H9 (cell line): Measurements from ENCODE around the gene TBC1D30. TPM values are rescaled to one million over a fixed set of nuclear protein-coding genes. Genes with fewer than 3 reads are reported as not detected.

Source experiments
- DNase-seq: peaks from one replicate; pipeline ENCODE4 v3.0.0-alpha.2; 2017
- H2AFZ ChIP-seq: one replicate; pipeline ENCODE4 v1.6.1; 2013; ENCODE audit warnings: mild to moderate bottlenecking, low read length, control low read depth, moderate library complexity
- H2AK5ac ChIP-seq: 2 replicates; pipeline ENCODE4 v1.6.1; 2013; ENCODE audit warnings: low read length, control low read depth, mixed read lengths; ENCODE audit not compliant: insufficient read length
- H2BK120ac ChIP-seq: one replicate; pipeline ENCODE4 v1.6.1; 2013; ENCODE audit warnings: low read depth, mild to moderate bottlenecking, low read length, control low read depth, inconsistent platforms; ENCODE audit not compliant: poor library complexity, severe bottlenecking
- H2BK12ac ChIP-seq: 2 replicates; pipeline ENCODE4 v1.6.1; 2013; ENCODE audit warnings: low read length, control low read depth, mixed read lengths, low read depth; ENCODE audit not compliant: insufficient read length
- H2BK15ac ChIP-seq: 2 replicates; pipeline ENCODE4 v1.6.1; 2013; ENCODE audit warnings: low read depth, low read length, control low read depth
- H2BK20ac ChIP-seq: one replicate; pipeline ENCODE4 v1.6.1; 2013; ENCODE audit warnings: low read depth, mild to moderate bottlenecking, low read length, control low read depth, inconsistent platforms; ENCODE audit not compliant: poor library complexity, severe bottlenecking
- H2BK5ac ChIP-seq: 2 replicates; pipeline ENCODE4 v1.6.1; 2013; ENCODE audit warnings: low read length, control low read depth, mixed read lengths; ENCODE audit not compliant: insufficient read length
- H3K14ac ChIP-seq: 2 replicates; pipeline ENCODE4 v1.6.1; 2013; ENCODE audit warnings: low read length, control low read depth; ENCODE audit not compliant: insufficient read depth
- H3K18ac ChIP-seq: 2 replicates; pipeline ENCODE4 v1.6.1; 2013; ENCODE audit warnings: low read depth, mild to moderate bottlenecking, mixed read lengths, low read length, control low read depth; ENCODE audit not compliant: insufficient read length
- H3K23ac ChIP-seq: 2 replicates; pipeline ENCODE4 v1.6.1; 2013; ENCODE audit warnings: low read length, control low read depth, mixed read lengths, low read depth; ENCODE audit not compliant: insufficient read length
- H3K23me2 ChIP-seq: 2 replicates; pipeline ENCODE4 v1.6.1; 2013; ENCODE audit warnings: low read depth, mild to moderate bottlenecking, mixed read lengths, low read length, control low read depth; ENCODE audit not compliant: insufficient read length, poor library complexity, severe bottlenecking
- H3K27ac ChIP-seq: 2 replicates; pipeline ENCODE4 v1.5.1; 2013; ENCODE audit warnings: low read length, control low read depth, mixed read lengths, low read depth; ENCODE audit not compliant: insufficient read length
- H3K27me3 ChIP-seq: 2 replicates; pipeline ENCODE4 v1.6.1; 2013; ENCODE audit warnings: low read length, control low read depth, inconsistent platforms; ENCODE audit not compliant: insufficient read depth
- H3K4ac ChIP-seq: 2 replicates; pipeline ENCODE4 v1.6.1; 2013; ENCODE audit warnings: low read depth, mild to moderate bottlenecking, control low read depth, inconsistent platforms, low read length, moderate library complexity
- H3K4me1 ChIP-seq: 2 replicates; pipeline ENCODE4 v1.6.1; 2013; ENCODE audit warnings: low read length, control low read depth, inconsistent platforms; ENCODE audit not compliant: insufficient read depth
- H3K4me2 ChIP-seq: 2 replicates; pipeline ENCODE4 v1.6.1; 2013; ENCODE audit warnings: low read length, control low read depth, mixed read lengths; ENCODE audit not compliant: insufficient read length, insufficient read depth
- H3K56ac ChIP-seq: 2 replicates; pipeline ENCODE4 v1.6.1; 2013; ENCODE audit warnings: low read depth, mild to moderate bottlenecking, mixed read lengths, low read length, control low read depth; ENCODE audit not compliant: insufficient read length
- H3K79me1 ChIP-seq: 2 replicates; pipeline ENCODE4 v1.6.1; 2013; ENCODE audit warnings: low read depth, mild to moderate bottlenecking, moderate library complexity, low read length, control low read depth, inconsistent platforms; ENCODE audit not compliant: insufficient read depth, poor library complexity, severe bottlenecking
- H3K79me2 ChIP-seq: 2 replicates; pipeline ENCODE4 v1.6.1; 2013; ENCODE audit warnings: low read length, control low read depth, inconsistent platforms; ENCODE audit not compliant: insufficient read depth
- H3K9ac ChIP-seq: 2 replicates; pipeline ENCODE4 v1.6.1; 2013; ENCODE audit warnings: low read length, control low read depth, mixed read lengths; ENCODE audit not compliant: insufficient read length; ENCODE audit errors: extremely low read depth
- H3K9me3 ChIP-seq: one replicate; pipeline ENCODE4 v1.6.1; 2013; ENCODE audit warnings: low read depth, low read length, inconsistent platforms; ENCODE audit not compliant: control insufficient read depth
- H3T11ph ChIP-seq: one replicate; pipeline ENCODE4 v1.6.1; 2013; ENCODE audit warnings: mild to moderate bottlenecking, low read length, control low read depth, inconsistent platforms
- H4K20me1 ChIP-seq: one replicate; pipeline ENCODE4 v1.6.1; 2013; ENCODE audit not compliant: control insufficient read depth, insufficient read length, insufficient read depth
- H4K5ac ChIP-seq: 2 replicates; pipeline ENCODE4 v1.6.1; 2013; ENCODE audit warnings: low read depth, mild to moderate bottlenecking, mixed read lengths, low read length, control low read depth; ENCODE audit not compliant: insufficient read length
- H4K8ac ChIP-seq: replicated peaks from 2 replicates; pipeline ENCODE4 v1.6.1; 2013; ENCODE audit warnings: low read length, control low read depth, mixed read lengths, low read depth; ENCODE audit not compliant: insufficient read length
- H4K91ac ChIP-seq: 2 replicates; pipeline ENCODE4 v1.6.1; 2013; ENCODE audit warnings: low read depth, mild to moderate bottlenecking, moderate library complexity, mixed read lengths, low read length, control low read depth; ENCODE audit not compliant: insufficient read length
- H3K27ac Mint-ChIP-seq, 3 experiments: 2 replicates in 2 of 3; 3 replicates in 1 of 3; pipeline ENCODE4 v1.8.0; 2020 to 2021; ENCODE audit warnings: mixed read lengths in 3 of 3, mild to moderate bottlenecking in 1 of 3, moderate library complexity in 1 of 3
- H3K27me3 Mint-ChIP-seq: 2 replicates; pipeline ENCODE4 v1.8.0; 2021; ENCODE audit warnings: low read depth, mild to moderate bottlenecking, moderate library complexity, mixed read lengths
- H3K36me3 Mint-ChIP-seq, 3 experiments: 2 replicates in 2 of 3; 3 replicates in 1 of 3; pipeline ENCODE4 v1.8.0; 2020 to 2021; ENCODE audit warnings: low read depth in 3 of 3, mixed read lengths in 3 of 3; ENCODE audit not compliant: insufficient read depth in 1 of 3
- H3K4me1 Mint-ChIP-seq, 2 experiments: 2 replicates each; pipeline ENCODE4 v1.8.0; 2020; ENCODE audit warnings: mixed read lengths in 2 of 2
- H3K4me3 Mint-ChIP-seq, 2 experiments: 2 replicates in 1 of 2; 3 replicates in 1 of 2; pipeline ENCODE4 v1.8.0; 2020 to 2021; ENCODE audit warnings: mild to moderate bottlenecking in 2 of 2, mixed read lengths in 2 of 2, moderate library complexity in 1 of 2
- H3K9me3 Mint-ChIP-seq, 2 experiments: 2 replicates in 1 of 2; 3 replicates in 1 of 2; pipeline ENCODE4 v1.8.0; 2020; ENCODE audit warnings: mild to moderate bottlenecking in 2 of 2, mixed read lengths in 2 of 2, moderate library complexity in 1 of 2
- CTCF ChIP-seq: fragments of 200-600 bp; sonication (generic); conservative IDR thresholded peaks from 3 replicates; pipeline ENCODE4 v1.8.0; 2021; ENCODE audit warnings: antibody characterized with exemption, mild to moderate bottlenecking
- WGBS: extraction: QIAGEN DNeasy Blood & Tissue Kit; methylation state at CpG from one replicate; pipeline ENCODE4 v1.1.7; 2013; ENCODE audit warnings: missing lambda C conversion rate, low lambda C conversion rate, mixed read lengths; ENCODE audit not compliant: insufficient read length; ENCODE audit errors: extremely low coverage; 5-methylcytosine and 5-hydroxymethylcytosine counted together
- total RNA-seq: library from RNA; stranded (reverse); gene quantifications from 2 replicates; pipeline ENCODE4 v1.2.1, GENCODE V29; 2021

Gene TBC1D30
- total RNA-seq, 1 experiment from 2014 or later, result 1.6 TPM

GRCh38 chr12:64911912-64912311, 87.5 kb downstream of the TBC1D30 start:
- Histone ChIP-seq H3K4me1 (no peaks in the 10 kb centered on the region), H3K9me3 (no peaks in the 10 kb centered on the region), H4K91ac (no peak overlapping the region), H3K27me3 (no peaks in the 10 kb centered on the region), H2AK5ac (no peak overlapping the region), H3T11ph (no peak overlapping the region), H4K5ac (no peak overlapping the region), H2AFZ (no peak overlapping the region), H2BK120ac (no peak overlapping the region), H4K8ac (no peak overlapping the region), H2BK5ac (no peak overlapping the region), H3K27ac (no peak overlapping the region), H3K4ac (no peak overlapping the region), H3K79me2 (no peaks in the 10 kb centered on the region), H3K23me2 (no peaks in the 10 kb centered on the region), H3K23ac (no peak overlapping the region), H4K20me1 (no peaks in the 10 kb centered on the region), H3K4me2 (no peak overlapping the region), H2BK12ac (no peak overlapping the region), H2BK20ac (no peak overlapping the region), H3K79me1 (no peaks in the 10 kb centered on the region), H3K18ac (no peak overlapping the region), H3K56ac (no peak overlapping the region), H2BK15ac (no peak overlapping the region), H3K14ac (no peak overlapping the region), H3K9ac (no peak overlapping the region)
- no peak for TF ChIP-seq CTCF
- H3K27ac Mint-ChIP-seq, result peak overlapping the region in 1 of 3 experiments; percentile 36; a peak in 1 of 7 replicates
- peaks cover 3 to 4% of the 10 kb centered on the region in 2 experiments; a peak in 2 of 4 replicates for H3K4me1 Mint-ChIP-seq
- no peak for DNase-seq
- no CpG with 5 or more reads among the region's 4 CpGs for WGBS
- H3K9me3 Mint-ChIP-seq, result no peaks in the 10 kb centered on the region
- H3K4me3 Mint-ChIP-seq, result no peak overlapping the region
- no peaks in the 10 kb centered on the region for H3K36me3 Mint-ChIP-seq
- no peaks in the 10 kb centered on the region for H3K27me3 Mint-ChIP-seq
